Esophagus squamous epithelium (tissue), 5 donors: ENCODE results near the gene MPP3. TPM values are rescaled to one million over a fixed set of nuclear protein-coding genes. Genes with fewer than 3 reads are reported as not detected.

ENCODE experiments used
- DNase-seq: peaks from one replicate; lab custom pipeline; 2025; lab: John Stamatoyannopoulos, UW
- H3K27ac ChIP-seq, 4 donors: fragments of 200-600 bp; sonication (generic); one replicate each; pipeline ENCODE4 v1.5.1; 2016 to 2019; ENCODE audit warnings: mild to moderate bottlenecking in 1 of 4
- H3K27me3 ChIP-seq, 4 donors: fragments of 200-600 bp; sonication (generic); 1 replicate in 3 of 4; 2 replicates in 1 of 4; pipeline versions ENCODE4 v1.5.1 to v1.6.0; 2017 to 2021; ENCODE audit warnings: antibody characterized with exemption in 1 of 4
- H3K36me3 ChIP-seq, 3 donors: fragments of 200-600 bp; sonication (generic); one replicate each; pipeline ENCODE4 v1.5.1; 2016 to 2019
- H3K4me1 ChIP-seq, 3 donors: fragments of 200-600 bp; sonication (generic); one replicate each; pipeline ENCODE4 v1.5.1; 2017 to 2019
- H3K4me3 ChIP-seq, 4 donors: fragments of 200-600 bp; sonication (generic); 1 replicate in 3 of 4; 2 replicates in 1 of 4; pipeline ENCODE4 v1.5.1; 2016 to 2019; ENCODE audit warnings: mild to moderate bottlenecking in 2 of 4, moderate library complexity in 1 of 4
- H3K9me3 ChIP-seq, 3 donors: fragments of 200-600 bp; sonication (generic); one replicate each; pipeline ENCODE4 v1.5.1; 2016 to 2019
- CTCF ChIP-seq, 6 experiments: fragments of 450-650 bp in 4 of 6; fragments of 200-600 bp in 2 of 6; sonication (generic) in 2 of 6; IDR thresholded peaks; one replicate each; pipeline ENCODE4 v1.5.1; 2016 to 2019; ENCODE audit warnings: antibody characterized with exemption in 6 of 6, mild to moderate bottlenecking in 4 of 6, moderate library complexity in 4 of 6
- POLR2A ChIP-seq, 4 donors: fragments of 450-650 bp; IDR thresholded peaks; one replicate each; pipeline ENCODE4 v1.6.1; 2017; ENCODE audit warnings: antibody characterized with exemption in 4 of 4, mild to moderate bottlenecking in 4 of 4, moderate library complexity in 3 of 4
- whole genome bisulfite sequencing, 2 donors: methylation state at CpG; one replicate each; pipeline ENCODE4 v1.1.5; 2018; 5-methylcytosine and 5-hydroxymethylcytosine counted together
- intact Hi-C: fragments of 100-400 bp; cut with DNase I; formaldehyde crosslinking; loops from one replicate; pipeline ENCODE4 v1.15.0; 2022
- total RNA-seq, 4 donors: library from RNA; depleted of rRNA; stranded (reverse); fragments of >200 nt; gene quantifications; one replicate each; pipeline ENCODE4 v1.1.0, GENCODE V29; 2016
- donor health status: DM: yes; HTN: yes; CAD: no.

Gene MPP3
- total RNA-seq, 4 donors from 2014 or later = 5.9 to 15.8 (median 9.0) TPM

- intact Hi-C loops = no loop called here
- Histone ChIP-seq H3K4me1 (peaks cover 0 to 8% (median 0%) of the 10 kb centered on the region in 3 donors), H3K9me3 (no peaks in the 10 kb centered on the region), H3K36me3 (peaks cover 0 to 6% (median 0%) of the 10 kb centered on the region in 3 donors), H3K4me3 (no peak overlapping the region), H3K27ac (no peak overlapping the region), H3K27me3 (no peaks in the 10 kb centered on the region)
- DNase-seq = no peak
- TF ChIP-seq POLR2A (IDR thresholded peaks at IDR 0.05) (no peak), CTCF (IDR thresholded peaks at IDR 0.05) (no peak)
- 83 to 84% methylated on average over 19 to 20 of the region's 20 CpGs for WGBS, 2 donors
These were observed 46.9 kb upstream of the MPP3 start for GRCh38 chr17:43879723-43880419.

DNA sequence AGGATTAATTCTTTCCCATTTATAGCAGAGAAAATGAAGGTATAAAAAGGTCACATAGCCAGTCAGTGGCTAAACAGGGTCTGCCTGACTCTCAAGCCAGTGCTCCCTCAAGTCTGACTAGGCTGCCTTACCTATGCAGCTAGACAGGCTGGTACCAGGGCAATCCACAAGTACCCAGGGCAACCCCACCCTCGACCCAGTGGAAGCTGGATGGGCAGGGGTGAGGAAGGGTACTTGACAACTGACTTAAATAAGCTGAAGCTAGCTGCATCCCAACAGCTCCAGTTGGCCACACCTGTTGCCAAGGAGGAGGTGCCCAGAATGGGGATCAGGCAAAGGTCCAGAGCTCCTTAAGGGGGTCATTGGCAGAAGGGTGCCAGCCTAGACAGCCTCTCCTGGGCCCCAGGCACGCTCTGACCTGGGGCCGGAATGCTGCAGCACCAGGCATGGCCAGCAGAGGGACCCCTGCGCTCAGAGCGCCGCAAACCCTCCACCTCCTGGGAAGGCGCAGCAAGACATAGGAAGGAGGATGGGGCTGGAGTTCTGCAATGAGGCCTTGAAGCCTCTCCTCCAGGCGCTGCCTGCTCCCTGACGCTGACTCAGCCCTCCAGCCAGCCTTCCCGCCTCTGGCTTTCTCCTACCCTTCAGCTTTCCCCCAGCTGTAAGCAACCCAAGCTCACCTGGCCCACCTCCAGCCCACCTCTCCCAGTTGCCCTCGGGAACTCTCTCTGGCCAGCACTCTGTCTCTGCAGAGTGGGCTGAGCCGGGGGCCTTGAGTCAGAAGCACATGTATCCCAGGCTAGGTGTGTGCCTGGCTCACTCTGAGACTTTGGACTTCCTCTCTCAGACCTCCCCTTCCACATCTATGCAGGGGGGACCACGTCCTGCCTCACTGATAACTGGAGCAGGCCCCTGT lies 45.6 kb upstream of the MPP3 start:
- Histone ChIP-seq H3K4me1 (peaks cover 0 to 8% (median 0%) of the 10 kb centered on the region in 3 donors), H3K36me3 (peaks cover 0 to 6% (median 0%) of the 10 kb centered on the region in 3 donors), H3K27ac (no peak overlapping the region), H3K4me3 (no peak overlapping the region), H3K27me3 (no peaks in the 10 kb centered on the region), H3K9me3 (no peaks in the 10 kb centered on the region)
- DNase-seq = no peak
- intact Hi-C loops = no loop called here
- TF ChIP-seq POLR2A (IDR thresholded peaks at IDR 0.05) (no peak), CTCF (IDR thresholded peaks at IDR 0.05) (peak; percentile 84 to 97 (median 92))
- WGBS, 2 donors = 17 to 27% methylated on average over 3 to 7 of the region's 13 CpGs

DNA sequence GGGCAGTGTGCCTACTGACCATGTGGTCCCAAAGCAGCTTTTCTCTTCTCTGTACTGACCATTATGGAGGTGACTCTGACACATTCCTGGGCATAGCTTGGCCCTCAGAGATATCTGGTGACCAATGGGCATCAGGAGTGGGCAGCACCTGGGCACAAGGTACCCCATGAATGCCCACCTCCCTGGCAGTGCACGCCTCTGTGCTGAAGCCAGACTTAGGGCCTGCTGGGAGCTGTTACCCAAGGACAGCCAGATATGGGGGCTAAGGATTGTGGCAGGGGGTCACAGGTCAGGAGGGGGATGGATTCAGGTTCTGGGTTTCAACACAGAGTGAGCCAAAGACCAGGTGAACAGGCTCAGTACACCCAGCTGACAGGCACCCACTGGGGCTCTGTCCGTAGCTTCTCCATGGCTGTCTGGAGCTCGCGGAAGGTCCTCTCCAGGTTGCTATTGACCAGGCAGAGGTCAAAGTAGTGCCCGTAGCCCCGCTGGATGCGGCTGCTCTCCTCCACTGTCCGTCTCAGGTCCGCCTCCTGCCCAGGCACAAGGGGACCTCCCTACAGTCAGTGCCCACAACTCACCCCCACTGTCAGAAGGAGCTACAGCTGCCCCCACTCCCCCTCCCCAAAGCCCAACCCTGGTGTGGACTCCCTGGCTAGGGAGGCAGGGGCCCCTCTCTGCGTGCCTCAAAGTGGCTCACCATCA lies 44.7 kb upstream of the MPP3 start:
- DNase-seq = no peak
- intact Hi-C loops = no loop called here
- Histone ChIP-seq H3K27me3 (no peaks in the 10 kb centered on the region), H3K36me3 (peaks cover 0 to 6% (median 0%) of the 10 kb centered on the region in 3 donors), H3K9me3 (no peaks in the 10 kb centered on the region), H3K4me1 (peaks cover 0 to 9% (median 0%) of the 10 kb centered on the region in 3 donors), H3K4me3 (no peak overlapping the region), H3K27ac (no peak overlapping the region)
- WGBS, 2 donors = 85% methylated on average over 4 of the region's 10 CpGs; no CpG with 5 or more reads in 1 of the 2 donors
- TF ChIP-seq CTCF (IDR thresholded peaks at IDR 0.05) (no peak), POLR2A (IDR thresholded peaks at IDR 0.05) (no peak)

- Histone ChIP-seq H3K4me3 (no peak overlapping the region), H3K9me3 (no peaks in the 10 kb centered on the region), H3K4me1 (peaks cover 0 to 15% (median 2%) of the 10 kb centered on the region in 3 donors), H3K27me3 (no peaks in the 10 kb centered on the region), H3K36me3 (peaks cover 0 to 4% (median 0%) of the 10 kb centered on the region in 3 donors), H3K27ac (no peak overlapping the region)
- TF ChIP-seq CTCF (IDR thresholded peaks at IDR 0.05) (no peak), POLR2A (IDR thresholded peaks at IDR 0.05) (no peak)
- intact Hi-C loops = no loop called here
- 85% methylated on average over 4 of the region's 7 CpGs; no CpG with 5 or more reads in 1 of the 2 donors for WGBS, 2 donors
- DNase-seq = no peak
These were observed 44.1 kb upstream of the MPP3 start for GRCh38 chr17:43877031-43877430.
